GM18505 (cell line): Measurements from ENCODE around the gene MID1IP1.

Experiments used
- ATAC-seq: cut with Tn5 transposase; IDR thresholded peaks from one replicate; pipeline ENCODE4 v1.9.1; 2021; ENCODE audit not compliant: unreplicated experiment
- POLR2A ChIP-seq: IDR thresholded peaks from 4 replicates; pipeline ENCODE4 v1.6.1; 2011; ENCODE audit warnings: borderline replicate concordance; ENCODE audit not compliant: insufficient read depth, insufficient read length; ENCODE audit errors: extremely low read depth

Gene MID1IP1

DNA sequence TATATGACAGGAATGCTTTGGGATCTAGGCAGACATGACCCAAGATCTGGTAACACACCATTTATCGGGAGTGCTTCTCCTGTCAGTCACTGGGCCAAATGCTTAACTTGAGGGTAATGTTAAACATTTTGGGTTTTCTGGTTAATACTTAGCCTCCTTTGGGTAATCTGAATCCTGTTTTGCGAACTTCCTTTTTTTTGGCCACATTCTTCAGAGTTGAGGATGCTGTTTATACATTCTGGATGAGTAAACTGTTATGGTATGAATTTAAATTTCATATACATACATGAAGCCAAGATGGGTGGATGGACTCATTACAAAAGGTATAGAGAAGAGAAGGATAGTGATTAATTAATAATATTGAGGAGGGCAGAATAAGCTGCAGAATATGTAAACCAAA, 36.1 kb downstream of the MID1IP1 start:
- TF ChIP-seq POLR2A = no peak
- ATAC-seq = no peak

DNA sequence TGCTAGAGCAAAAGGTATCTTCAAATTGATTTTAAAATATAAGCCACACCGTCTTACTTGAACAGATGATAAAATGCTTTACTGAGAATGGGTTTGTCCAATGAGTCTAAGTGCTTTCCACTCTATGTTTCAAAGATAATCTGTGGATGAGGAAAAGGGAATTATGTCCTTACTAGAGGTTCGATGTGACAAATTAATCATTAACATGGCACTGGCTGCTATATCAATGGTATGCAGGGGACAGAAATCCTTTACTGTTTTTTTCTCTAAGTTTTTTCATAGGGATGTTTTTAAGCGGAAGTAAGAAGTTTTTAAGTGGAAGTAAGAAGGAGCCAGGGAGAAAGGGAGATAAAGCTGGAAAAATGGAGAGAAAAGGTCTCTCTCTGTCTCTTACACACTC, 38.0 kb downstream of the MID1IP1 start:
- no peak for TF ChIP-seq POLR2A
- ATAC-seq = no peak

DNA sequence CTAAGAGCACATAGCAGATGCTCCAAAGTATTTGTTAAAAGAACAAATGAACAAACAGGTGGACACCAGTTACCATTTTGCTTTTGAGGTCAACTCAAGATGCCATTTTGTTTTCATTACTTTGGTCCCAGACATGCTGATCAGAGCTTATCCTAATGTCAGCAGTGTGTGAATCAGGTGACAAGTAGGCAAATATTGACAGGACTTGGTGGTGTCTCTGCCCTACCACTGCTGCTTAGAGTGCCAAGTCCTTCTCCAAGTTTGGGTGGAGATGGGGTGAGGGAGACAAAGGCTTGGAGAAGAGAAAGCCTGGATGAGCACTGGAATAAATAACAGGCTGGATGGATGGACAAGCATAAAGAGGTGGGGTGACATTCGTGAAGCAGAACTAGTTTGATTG, 38.7 kb downstream of the MID1IP1 start:
- ATAC-seq = no peak
- TF ChIP-seq POLR2A = no peak

DNA sequence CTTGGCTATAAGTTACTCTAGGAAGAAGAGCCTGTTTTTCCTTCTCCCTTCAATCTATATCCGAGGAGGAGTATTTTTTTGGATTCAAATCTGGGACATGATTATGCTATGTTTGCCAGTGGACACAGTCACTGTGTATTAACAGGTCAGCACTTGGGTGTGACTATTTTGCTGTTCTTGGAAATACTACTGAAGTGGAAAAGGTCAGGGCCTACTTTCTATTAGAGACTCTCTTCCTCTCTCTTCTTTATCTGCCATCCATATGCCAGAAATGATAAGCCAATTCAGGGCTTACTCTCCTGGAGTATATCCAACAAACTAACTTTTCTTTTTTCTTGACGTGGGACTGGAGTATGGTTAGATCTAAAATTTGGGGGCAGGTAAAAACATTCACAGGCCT, 40.5 kb downstream of the MID1IP1 start:
- no peak for TF ChIP-seq POLR2A
- ATAC-seq = no peak

DNA sequence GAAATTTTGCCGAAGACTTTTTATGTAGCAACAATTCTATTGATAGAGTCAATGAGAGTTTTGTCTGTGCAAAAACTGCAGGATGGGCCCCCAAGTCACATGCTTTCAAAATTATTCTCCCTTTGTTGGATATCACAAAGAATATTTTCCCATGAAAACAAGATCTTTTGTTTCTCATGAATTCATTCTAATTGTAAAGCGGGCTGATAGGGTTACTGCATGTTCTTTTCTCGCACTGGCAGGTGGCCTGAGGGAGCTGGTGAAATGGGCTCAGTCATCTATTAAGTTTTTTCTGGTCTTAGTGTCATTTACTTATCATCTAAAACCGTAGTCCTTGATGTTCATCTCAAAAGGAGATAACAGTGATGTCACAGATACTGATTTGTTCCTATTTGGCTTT, 44.2 kb downstream of the MID1IP1 start:
- TF ChIP-seq POLR2A = no peak

DNA sequence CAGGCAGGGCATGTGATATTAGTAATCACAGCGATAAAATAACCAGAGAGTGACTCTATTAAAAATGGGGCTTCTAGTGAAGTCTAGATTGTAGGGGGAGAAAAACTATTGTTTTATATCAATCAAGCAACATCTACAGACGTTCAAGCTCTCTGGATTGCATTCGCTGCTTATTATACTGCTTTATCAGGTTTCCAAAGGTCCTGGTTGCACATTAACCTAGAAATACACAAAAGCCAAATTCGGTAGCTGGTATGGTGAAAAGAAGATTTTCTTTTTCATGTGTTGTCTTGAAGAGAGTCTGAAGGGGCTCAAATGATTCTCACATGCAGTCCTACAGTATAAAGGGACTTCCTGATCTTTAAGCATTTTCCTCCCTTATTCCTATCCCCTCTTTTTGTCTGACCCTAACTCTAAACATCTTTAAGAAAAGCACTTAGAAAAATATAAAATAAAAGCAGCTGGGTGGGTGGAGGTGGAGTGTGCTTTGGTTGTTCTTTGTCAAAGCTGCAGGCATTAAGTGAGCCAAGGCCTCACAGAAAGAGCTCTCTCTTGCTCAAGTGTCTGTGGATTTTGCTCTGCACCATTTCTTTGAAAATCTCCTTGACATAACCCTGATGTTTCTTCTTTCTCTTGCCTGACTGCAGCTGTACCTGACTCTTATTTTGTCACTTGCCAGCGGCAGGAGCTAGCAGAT, 46.1 kb downstream of the MID1IP1 start:
- no peak for TF ChIP-seq POLR2A
- ATAC-seq = no peak

More for the DNA sequence above, 44.2 kb downstream of the MID1IP1 start:
- ATAC-seq = no peak

DNA sequence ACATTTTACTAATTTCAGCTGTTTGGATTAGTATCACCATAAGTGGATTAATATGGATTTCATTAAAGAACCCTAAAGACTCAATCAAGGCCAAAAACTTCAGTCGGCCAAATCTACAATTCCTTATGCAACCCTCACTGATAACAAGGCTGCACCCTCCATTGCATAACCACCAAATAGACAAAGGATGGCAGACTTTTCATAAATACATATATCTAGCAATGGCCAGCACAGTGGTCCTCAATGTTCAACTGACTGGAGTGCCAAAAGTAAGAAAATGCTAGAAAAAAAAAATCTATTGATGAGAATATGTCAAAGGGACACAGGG, 46.6 kb downstream of the MID1IP1 start:
- no peak for TF ChIP-seq POLR2A
- ATAC-seq = no peak

DNA sequence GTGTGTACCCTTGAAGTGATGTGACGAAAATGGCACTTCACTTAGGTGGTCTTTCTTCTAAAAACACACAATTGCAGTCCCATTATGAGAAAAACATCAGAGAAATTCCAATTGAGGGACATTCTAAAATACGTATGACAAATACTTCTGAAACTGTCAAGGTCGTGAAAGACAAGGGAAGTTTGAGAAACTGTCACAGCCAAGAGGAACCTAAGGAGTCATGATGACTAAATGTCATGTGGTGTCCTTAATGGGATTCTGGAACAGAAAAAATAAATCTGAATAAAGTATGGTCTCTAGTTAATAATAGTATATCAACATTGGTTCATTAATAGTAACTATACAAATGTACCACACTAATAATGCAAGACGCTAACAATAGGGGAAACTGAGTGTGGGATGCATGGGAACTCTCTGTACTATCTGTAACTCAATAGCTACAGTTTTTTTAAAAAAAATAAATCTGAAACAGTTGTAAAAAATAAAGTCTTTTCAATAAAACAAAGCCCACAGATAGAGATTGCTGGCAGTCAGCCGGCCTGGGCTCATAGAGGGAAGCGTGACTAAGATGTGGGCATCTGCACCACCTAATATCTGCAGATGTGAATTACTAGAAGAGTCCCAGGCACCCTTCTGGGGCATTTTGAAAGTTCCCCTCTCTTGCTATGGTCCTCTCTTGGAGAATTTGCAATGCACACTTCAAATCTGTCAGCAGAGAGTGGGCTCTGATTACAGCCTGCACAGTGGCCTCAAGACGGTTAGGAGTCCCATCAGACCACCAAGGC, 47.6 kb downstream of the MID1IP1 start:
- no peak for ATAC-seq

DNA sequence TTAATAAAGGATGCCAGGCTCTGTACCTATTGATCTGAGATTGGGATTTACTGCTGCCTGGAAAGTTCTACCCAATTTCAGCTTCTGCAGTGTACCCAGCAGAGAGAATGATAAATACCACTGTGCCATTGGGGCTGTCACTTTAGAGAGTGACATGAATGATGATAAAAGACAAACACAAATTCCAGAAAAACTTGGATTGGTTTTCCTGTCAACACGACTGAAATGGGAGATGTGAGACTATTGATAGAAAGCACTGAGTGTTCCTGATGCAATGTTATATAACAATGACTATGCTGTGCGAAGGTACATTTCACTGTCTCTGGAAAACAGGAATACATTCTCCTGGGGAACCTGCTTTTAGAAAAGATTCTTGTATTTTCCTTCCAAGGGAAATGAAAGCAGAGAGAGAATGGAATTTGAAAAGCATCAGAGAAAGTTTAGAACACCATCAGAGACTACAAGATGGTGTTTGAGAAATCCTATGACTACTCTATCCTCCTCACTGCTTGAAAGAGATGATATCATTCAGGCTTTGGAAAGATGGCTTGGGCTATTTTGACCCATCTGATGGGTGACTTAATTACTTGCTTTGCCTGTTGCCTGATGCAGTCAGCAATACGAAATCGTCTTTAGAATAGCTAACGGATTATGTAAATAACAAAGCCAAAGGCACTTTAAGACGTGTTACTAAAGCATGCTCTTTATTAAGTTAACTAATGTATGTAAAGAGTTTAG, 49.7 kb downstream of the MID1IP1 start:
- no peak for TF ChIP-seq POLR2A
- no peak for ATAC-seq

More for the DNA sequence above, 47.6 kb downstream of the MID1IP1 start:
- TF ChIP-seq POLR2A = no peak

DNA sequence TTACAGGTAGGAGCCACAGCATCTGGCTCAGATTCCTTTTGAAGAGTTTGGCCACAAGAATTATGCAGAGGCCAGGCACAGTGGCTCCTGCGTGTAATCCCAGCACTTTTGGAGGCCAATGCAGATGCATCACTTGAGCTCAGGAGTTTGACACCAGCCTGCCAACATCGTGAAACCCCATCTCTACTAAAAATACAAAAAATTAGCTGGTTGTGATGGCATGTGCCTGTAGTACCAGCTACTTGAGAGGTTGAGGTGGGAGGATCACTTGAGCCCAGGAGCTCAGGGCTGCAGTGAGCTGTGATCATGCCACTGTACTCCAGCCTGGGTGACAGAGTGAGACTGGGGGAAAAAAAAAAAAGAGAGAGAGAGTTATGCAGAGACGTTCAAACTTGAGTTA, 53.0 kb downstream of the MID1IP1 start:
- no peak for TF ChIP-seq POLR2A

More for the DNA sequence above, 53.0 kb downstream of the MID1IP1 start:
- no peak for ATAC-seq
